Measurements from ENCODE around the gene EIF5B.

GRCh38 chr2:99448556-99448955 is 111.4 kb downstream of the EIF5B start:
- no peak for TF ChIP-seq CTCF (IDR thresholded peaks at IDR 0.05)
- no peak for TF ChIP-seq POLR2A (IDR thresholded peaks at IDR 0.05)
